Occipital lobe (tissue), 2 donors: ENCODE measurements around the gene NOL4. TPM values are rescaled to one million over a fixed set of nuclear protein-coding genes. Genes with fewer than 3 reads are reported as not detected.

Source experiments
- DNase-seq: peaks from one replicate; lab custom pipeline; 2025; lab: John Stamatoyannopoulos, UW
- total RNA-seq: library from RNA; depleted of rRNA; stranded (reverse); fragments of >200 nt; gene quantifications from one replicate; pipeline ENCODE4 v1.2.3, GENCODE V29; 2014

Gene NOL4
- total RNA-seq, 1 donor from 2014 or later, result 137 TPM

DNA sequence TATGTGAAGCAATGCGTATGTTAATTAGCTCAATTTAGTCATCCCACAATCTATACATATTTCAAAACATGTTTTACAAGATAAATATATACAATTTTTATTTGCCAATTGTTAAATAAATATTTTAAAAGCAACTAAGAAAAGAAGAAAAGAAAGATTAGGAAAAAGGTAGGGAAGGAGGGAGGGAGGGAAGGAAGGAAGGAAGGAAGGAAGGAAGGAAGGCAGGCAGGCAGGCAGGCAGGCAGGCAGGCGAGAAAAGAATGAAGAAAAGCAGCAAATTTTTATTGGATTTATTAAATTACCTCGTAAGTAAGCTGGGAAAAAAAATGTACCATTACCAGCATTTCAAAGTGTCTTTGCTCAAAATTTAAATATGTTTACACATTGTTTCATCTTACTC, 30.5 kb downstream of the NOL4 start:
- DNase-seq, result no peak

DNA sequence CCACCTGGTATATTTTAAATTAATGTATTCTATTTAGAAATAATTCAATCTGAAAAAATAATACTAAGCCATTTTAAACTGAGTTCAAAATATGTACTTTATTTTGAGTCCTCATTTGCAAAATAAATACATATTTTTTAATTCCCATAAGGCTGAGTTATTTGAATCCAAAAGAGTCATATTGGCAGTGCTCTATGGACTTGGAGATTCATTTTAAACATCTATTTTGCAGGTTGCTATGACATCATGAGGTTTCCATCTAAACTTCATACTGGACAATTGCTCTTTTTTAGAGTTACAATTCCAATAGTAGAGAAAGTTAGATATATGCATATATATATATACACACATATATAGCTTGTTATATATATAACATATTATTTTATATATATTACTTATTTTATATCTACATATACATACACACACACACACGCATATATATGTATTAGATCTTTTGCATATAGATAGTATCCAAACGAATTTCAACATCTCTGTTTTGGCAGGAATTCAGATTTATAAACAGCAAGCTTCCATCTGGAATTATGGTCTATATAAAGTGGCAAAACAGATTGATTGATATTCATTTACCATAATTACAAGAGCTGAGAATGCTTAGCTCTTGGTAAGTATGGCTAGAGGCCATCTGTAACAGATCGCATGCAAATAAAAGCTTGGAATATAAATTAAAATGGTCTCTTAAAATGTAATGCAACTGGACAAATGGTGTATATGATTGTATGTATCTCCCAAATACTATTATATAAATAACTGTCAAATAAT, 34.9 kb downstream of the NOL4 start:
- no peak for DNase-seq
